ENCODE results near the gene ESRRG.
"Not testable (repeated sequence)": the region's sequence is repeated elsewhere in the genome, so short reads cannot be mapped to it uniquely, and the experiment has no call there.

ESRRG gene

DNA sequence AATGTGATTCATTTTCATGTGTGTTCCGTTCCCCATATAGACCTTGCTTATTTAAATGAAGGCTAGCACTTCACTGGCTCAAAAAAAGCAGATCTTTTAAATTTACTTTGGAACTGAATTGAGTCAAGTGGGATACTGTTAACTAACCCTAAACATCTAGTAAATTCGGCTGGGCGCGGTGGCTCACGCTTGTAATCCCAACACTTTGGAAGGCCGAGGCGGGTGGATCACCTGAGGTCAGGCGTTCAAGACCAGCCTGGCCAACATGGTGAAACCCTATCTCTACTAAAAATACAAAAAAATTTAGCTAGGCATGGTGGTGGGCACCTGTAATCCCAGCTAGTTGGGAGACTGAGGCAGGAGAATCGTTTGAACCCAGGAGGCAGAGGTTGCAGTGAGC lies 19.2 kb downstream of the ESRRG start:
- DNase-seq (ENCODE audit: low spot score) = not testable (repeated sequence)

DNA sequence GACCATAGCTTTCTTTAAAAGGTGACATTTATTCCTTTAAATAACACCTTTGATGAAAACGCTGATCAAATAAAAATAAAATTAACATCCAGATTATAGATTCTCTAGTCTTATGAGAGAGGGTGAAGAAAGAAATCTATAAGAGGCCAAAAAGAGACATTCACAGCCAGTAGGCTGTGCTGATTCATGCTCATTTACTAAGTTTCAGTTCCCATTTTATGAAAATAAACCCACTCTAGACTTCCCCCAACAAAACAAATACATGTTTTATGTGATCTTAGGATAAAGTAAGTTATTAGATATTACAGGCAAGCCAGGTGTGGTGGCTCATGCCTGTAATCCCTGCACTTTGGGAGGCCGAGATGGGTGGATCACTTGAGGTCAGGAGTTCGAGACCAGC lies 21.1 kb downstream of the ESRRG start:
- no peak for DNase-seq (ENCODE audit: low spot score)

DNA sequence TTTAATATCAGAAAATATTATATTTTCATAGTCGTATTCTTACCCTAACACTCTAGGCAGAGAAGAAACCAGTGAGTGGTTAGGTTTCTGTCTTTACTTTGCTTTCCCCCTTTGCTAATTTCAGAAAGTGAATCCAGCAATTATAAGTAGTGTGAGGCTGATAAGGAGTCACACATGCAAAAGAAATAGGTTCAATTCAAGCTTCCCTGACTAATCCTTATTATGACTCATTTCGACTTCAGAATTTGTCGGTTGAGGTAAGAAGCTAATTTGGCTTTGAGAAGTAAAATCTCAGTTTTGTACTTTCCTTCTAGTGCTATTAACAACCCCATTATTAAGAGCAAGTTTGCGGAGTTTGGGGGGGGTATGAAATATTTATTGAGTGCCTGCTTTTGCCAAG lies 22.4 kb downstream of the ESRRG start:
- DNase-seq (ENCODE audit: low spot score) = no peak

DNA sequence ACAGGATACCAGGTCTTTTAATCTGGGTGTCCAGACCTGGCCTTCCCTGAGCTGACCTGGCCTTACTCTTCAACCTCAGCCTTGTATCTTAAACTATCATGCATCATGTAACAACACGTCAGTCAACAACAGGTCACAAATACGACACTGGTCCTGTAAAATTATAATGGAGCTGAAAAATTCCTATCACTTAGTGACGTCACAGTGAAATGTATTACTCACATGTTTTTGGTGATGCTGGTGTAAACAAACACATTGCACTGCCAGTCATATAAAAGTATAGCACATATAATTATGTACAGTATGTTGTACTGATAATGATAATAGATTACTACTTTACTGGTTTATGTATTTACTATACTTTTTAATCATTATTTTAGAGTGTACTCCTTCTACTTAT lies 31.5 kb downstream of the ESRRG start:
- no peak for DNase-seq (ENCODE audit: low spot score)

DNA sequence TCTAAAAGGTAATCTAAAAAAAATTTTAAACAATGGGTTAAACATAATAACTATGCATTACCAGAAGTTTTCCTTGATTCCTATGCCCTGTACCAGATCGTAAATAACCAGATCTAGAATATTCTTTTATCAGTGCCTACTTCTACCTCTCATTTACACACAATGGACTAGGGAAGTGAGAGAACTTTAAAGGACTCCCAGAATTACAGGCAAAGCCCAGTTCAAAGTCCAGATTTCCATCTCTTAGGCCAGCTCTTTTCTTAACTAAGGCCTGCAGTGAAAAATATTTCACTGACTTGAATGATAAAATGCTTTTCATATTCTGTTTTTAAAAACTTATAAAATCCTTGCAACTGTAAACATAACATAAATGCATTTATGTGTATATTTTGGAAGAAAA lies 32.6 kb downstream of the ESRRG start:
- no peak for DNase-seq (ENCODE audit: low spot score)

DNA sequence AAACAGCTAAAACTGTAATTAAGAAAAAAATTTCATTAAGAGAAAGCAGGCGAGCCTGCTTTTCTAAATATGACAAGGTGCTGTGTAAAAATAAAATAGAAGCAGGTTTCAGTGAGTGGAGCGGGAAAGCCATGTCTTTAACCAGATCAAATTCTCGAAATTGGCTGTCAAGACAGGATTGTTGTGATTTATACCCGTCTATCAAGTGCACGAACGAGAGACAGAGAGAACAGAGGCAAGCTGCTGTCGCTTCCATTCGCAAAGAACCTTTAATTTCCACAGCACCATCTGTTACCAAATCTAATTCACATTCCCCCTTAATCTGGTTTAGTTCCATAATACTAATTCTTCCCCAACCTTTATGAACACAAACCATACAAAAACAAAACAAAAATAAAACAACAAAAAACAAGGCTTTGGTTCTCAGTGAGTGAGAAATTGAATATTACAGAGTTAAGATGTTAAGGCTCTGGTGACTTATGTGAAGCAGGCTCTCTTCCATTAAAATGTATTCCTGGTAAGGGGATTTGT lies 35.0 kb downstream of the ESRRG start:
- DNase-seq (ENCODE audit: low spot score) = no peak

DNA sequence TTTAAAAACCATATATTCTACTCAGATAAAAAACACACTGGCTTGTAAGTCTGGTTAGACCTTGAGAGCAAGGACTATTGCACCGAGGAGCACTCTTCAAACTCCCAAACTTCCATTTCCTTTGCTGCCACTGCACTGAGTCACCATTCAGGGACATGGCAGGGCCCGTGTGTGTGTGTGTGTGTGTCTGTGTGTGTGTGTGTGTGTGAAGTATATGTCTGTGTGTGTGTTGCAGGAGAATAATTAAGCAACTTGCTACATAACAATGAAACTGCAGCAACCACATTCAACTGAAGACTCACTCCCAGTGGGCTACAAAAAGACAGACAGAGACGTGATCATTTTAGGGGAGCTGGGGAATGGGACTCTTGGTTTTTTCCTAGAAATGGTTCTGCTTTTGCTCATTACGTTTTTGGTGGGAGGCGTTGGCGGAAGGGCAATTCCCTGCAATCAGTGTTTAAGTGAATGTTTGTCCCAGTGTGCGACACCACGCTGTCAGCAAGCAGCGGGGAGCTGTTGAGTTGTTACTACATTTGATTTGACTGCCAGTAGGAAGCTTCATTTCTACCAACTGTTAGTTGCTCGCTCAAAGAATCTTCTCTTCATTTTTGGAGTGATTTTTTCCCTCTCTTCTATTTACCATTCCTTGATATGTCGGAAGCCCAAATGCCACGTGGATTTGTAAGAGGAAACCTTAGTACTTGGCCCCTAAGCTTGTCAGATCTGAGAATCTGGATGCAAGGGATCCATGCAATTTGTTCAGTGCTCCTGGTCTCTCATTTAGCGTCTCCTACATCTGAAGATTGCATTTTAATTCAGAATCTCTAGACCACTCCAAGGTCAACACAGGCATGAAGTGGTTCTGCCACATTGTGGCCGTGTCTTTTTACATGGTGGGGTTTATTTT lies 36.1 kb downstream of the ESRRG start:
- no peak for DNase-seq (ENCODE audit: low spot score)

DNA sequence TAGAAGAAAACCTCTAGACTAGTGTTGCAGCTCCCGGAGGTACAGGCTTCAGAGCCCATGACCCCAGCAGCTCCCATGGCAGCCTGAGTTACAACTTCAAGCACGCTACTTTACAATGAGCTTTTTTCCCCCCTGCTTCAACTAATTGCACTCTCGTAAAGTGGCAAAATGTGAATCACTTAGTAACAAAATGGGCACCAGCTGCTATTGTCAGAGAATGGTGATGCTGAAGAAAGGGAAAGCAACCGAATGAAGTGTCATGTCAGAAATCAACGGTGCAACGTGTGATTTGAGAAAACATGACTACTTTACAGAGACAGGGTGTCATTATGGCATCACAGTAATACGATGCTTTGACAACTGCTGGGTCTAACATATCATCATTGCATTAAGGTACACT lies 40.5 kb downstream of the ESRRG start:
- no peak for DNase-seq (ENCODE audit: low spot score)

DNA sequence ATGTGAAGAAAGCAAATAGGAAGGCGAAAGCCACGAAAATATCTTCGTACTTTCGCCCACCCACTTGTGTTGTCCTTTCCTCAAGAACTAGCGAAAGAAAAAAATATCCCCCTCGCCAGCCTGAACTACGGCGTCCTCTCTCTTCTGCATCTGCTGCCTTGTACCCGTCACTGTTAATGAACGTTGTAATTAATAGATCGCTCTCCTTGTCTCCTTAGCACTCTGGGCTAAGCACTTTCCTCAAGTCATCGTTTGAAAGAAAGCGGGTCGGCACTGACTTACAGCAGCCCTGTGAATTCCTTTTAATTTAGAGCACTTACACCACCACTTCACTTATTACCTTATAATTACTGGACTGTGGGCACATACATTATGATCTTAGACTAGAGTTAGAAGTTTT lies 44.1 kb downstream of the ESRRG start:
- DNase-seq (ENCODE audit: low spot score) = no peak

DNA sequence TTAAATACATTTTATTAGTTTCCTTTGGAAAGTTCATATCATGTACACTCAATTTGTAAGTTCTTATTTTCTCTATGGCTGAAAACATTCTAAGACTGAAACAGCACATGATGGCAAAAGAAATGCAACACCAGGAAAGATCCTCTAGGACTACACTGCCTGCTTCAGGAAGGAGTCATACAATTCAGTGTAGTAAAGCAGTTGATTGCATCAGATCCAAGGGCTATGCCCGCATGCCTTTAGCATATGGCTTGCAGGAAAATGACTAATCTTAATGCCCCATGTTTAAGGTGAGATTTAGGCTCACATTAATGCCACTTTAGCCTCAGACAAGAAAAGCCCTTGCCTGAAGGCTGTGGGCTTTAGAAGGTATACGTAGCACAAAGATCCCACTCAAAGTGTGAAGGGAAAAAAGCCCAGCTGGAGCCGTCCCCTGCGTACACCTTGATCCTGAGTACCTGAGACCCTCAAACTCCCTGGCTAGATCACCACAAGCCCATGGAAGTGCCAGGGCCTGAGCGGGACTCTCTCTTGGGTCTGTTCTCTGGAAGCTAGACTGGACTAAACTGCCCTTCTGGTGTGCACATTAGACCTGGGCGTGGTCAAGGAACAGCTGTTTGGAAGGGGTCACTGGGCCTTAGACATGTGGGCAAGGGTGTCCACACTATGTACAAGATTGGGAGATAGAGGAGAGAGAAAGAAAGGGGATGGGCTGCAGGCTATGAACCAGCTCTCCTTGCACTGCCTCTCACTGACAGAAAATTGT lies 52.9 kb downstream of the ESRRG start:
- DNase-seq (ENCODE audit: low spot score) = no peak

DNA sequence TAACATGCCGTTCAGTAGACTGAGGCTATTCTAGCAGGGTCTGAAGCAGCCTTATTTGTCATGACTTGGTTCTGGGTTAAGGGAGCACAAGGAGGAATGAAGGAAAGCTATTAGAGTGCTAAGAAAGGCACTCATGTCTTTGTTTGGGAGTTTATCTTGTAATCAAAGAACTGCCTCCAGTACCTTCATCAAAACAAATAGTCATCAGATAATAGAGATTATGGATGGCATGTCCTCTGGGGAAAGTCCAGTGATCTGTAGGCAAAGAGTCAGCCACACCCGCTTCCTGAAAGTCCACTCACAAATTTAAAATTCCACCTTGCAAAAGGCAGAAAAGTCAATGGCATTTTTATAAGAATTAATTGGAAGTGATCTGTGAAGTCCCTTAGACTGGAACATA lies 56.8 kb downstream of the ESRRG start:
- no peak for DNase-seq (ENCODE audit: low spot score)

DNA sequence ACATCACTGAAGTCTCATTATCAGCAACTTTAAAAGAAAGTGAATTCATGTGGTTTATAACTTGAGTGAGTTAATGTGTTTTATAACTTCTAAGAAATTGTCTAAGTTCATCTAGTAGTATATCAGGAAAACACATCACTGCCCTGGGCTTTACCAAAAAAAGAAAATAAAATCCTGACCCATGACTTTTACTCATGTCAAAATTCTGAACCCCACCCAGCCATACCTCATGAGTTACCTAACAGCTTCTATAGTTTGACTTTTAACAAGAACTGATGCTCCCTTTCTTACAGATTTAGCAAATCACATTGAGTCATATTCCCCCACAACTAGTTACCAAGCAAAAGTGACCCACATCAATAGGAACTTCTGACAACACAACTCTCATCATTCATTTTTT lies 57.4 kb downstream of the ESRRG start:
- DNase-seq (ENCODE audit: low spot score) = no peak

DNA sequence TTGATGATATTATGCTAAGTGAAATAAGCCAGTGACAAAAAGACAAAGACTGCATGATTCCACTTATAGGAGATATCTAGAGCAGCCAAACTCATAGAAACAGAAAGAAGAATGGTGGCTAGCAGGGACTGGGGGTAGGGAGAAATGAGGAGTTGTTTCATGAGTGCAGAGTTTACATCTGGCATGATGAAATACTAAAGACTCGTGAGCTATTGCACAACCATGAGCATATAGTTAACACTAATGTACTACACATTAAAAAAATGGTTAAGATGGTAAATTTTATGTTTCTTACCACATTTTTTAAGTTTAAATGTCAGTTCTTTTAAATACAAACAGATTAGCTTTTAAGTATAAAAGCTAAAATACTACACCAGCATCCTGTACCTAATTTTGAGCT lies 57.8 kb downstream of the ESRRG start:
- no peak for DNase-seq (ENCODE audit: low spot score)

DNA sequence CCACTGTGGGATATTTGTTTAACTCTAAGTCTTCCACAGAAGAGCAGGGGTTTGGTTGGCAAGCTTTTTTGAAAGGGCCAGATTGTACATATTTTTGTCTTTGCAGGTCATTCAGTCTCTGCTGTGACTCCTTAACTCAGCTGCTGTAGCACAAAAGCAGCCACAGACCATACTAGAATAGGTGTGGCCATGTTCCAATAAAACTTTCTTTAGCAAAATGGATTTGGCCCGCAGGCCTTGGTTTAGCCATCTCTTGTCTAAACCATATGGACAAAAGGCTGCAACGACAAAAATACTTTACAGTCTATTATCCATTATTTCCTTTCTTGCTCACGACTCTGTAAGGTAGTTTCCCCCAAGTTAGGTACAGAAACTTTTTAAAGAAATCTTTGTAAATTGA lies 60.5 kb downstream of the ESRRG start:
- no peak for DNase-seq (ENCODE audit: low spot score)

DNA sequence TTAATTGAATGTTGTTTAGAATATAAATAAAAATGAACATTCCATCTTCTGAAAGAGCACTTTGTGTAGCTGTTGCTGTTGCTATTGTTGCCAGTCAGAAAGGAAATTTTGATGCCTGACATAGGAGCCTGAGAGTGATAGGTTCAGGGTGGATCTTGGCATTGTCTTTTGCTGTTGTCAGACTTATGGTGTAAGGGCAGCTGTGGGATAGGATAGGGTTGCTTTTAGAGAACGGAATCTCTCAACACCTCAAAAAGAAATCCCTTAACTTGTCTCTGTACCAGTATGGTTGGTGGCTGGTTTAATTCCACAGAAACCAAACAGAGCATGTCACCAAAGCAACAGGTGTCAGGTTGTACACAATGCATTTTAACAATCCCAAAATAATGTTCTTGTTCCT lies 62.7 kb downstream of the ESRRG start:
- DNase-seq (ENCODE audit: low spot score) = no peak

DNA sequence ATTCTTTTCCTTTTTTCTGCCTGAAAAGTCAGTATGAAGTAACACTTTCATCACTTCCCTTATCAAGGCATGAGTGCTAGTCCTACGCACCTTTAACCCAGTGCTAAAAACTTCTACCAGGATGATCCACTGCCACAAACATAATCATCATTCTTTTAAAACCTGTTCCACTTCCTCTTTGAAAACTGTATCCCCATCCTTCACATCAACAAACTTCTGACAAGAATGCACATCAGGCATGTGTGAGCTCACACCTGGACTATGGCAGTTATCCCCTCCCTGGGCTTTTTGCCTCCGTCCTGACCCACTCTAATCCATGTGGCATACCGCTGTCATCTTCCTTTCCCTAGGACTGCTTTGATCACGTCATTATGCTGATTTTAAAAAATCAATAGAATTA lies 70.2 kb downstream of the ESRRG start:
- no peak for DNase-seq (ENCODE audit: low spot score)

DNA sequence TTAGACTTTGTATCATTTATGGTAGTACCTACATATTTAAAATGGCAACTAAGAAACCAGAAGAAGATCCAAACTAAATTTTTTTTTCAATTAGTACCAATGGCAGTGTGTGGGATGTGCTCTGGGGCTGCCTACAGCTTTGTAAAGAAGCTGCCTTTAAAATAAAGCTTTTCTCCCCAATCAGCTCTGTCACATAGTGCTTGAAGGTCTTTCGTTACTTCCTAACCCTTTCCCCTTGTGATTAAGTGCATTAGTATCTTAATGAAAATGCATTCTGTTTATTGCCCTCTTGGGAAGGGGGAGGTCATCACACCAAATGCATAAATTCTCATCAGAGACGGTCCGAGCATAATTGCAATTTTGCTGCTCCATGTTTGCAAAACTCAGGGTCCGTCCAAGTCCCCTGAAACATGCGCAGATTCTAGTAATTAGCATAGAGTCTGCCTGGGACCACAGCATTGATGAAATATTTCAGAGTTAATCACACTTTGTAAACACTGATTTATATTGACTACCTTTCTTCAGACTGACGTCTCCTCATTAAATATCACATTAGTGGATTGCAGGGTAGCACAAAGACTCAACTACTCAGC lies 71.3 kb downstream of the ESRRG start:
- no peak for DNase-seq (ENCODE audit: low spot score)

DNA sequence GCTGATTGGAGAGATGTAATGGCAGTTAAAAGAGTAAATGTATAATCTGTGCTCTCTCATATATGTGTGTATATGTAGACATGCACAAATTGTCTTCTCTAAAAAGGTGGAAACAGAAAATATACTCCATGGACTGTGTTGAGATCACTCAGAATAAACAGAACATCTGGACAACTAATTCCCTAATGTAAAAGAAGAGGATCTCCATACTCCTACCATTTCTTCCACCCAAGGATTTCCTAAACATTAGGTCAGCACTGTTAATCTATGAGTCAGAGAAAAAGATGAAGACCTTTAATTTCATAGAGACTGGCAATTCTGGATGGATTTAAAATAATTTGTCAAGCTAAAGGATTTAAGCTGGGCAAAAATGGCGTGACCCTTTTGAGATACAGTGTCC lies 80.1 kb downstream of the ESRRG start:
- DNase-seq (ENCODE audit: low spot score) = no peak

DNA sequence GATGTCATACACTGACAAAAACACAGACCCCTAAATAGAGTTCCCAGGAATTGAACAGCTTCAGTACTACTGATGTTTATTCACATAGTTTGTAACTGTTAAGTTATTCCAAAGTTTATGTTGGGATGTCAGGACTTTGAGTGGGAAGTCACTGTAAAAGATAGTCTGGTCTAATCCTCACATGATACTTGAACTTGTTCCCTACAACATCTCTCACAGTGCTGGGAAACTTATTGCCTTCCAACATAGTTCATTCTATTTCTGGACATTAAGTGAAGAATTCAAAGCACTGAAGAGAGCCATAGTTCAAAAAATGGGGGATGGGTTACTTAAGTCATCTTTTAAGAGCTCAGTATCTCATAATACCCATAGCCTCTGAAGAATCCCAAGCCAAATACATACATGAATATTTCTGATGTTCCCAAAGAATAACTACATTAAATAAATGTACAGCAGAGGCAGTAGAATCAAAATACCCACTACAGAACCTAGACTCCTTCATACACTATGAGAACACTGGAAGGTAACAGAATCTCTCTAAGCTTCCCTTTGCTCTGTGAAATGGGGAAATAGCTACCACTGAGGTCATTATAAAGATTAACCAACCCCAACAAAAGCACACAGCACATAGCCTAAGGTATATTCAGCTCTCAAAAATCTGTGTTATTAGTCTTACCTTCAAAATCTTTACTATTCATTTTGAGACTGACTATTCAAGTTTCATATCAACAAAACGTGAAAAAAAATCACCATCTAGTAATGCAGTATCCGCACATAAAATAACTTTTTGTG lies 81.4 kb downstream of the ESRRG start:
- no peak for DNase-seq (ENCODE audit: low spot score)

DNA sequence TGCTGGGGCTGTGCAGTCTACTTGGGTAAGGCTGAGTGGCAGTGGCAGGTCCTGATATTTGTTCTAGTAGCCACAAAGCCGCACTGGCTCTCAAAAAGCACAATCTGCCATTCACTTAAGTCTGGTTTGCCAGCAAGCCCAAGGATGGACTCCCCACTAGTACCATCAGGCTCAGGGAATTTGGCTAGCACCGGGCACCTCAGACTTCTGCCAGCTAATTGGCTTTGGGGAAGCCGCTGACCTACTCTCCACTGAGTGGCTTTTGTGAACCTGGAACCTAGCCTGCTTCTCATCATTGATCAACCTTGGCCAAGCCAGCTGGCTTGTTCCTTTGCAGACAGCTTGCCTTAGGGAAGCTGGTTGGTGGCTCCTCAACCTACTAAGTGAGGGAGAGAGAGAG lies 83.1 kb downstream of the ESRRG start:
- no peak for DNase-seq (ENCODE audit: low spot score)

DNA sequence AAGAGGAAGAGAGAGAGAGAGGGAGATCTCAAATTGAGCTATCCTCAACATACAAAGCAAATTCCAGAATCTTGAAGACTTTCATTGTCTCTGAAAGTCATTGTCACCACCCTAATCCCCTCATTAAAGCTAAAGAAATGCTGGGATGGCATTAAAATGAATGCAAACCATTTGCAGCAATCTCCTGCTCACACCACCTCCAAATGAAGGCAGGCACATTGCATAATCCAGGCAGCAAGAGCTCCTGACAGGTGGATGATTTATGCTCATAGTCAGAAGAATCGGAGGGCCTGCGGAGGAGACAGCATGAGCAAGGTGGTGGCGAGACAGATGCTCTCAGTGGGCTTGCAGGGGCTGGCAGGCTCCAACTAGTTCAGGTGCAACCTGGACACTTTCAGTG lies 90.2 kb downstream of the ESRRG start:
- no peak for DNase-seq (ENCODE audit: low spot score)

DNA sequence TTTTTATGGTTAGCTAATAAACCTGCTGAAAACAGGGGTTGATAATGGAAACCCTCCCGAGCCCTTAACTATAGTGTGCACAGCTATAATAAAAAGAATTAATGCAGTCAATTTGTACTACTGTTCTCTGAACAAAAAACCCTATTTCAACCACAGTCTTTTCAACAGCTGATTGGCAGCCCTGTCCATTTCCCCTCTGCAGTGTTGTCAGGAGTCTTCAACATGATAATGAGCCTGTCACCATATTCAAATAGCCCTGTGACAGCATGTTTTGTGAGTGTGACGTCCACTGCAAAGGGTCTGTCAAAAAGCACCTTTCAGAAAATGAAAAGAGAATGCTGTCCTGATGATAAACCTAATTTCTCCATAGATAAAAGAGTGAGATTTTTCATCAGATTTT lies 92.7 kb downstream of the ESRRG start:
- no peak for DNase-seq (ENCODE audit: low spot score)
